SU-DHL-6 (cell line): ENCODE results near the gene DENND1B.

Experiments used
- H2AFZ ChIP-seq: fragments of 200-600 bp; sonication (generic); 2 replicates; pipeline ENCODE4 v1.6.1; 2014; ENCODE audit warnings: low read depth, mild to moderate bottlenecking, moderate library complexity, mixed read lengths, antibody characterized with exemption, low read length; ENCODE audit not compliant: severe bottlenecking
- H3F3A ChIP-seq: fragments of 200-600 bp; shearing (Covaris generic); 2 replicates; pipeline ENCODE4 v1.6.0; 2016; ENCODE audit warnings: antibody characterized with exemption, mild to moderate bottlenecking; ENCODE audit not compliant: insufficient read depth
- H3K27ac ChIP-seq: fragments of 200-600 bp; sonication (generic); 2 replicates; pipeline ENCODE4 v1.5.1; 2016; ENCODE audit warnings: low read depth, mild to moderate bottlenecking, low read length, moderate library complexity, mixed read lengths
- H3K27me3 ChIP-seq: fragments of 200-600 bp; sonication (generic), shearing (Covaris generic); 2 replicates; pipeline ENCODE4 v1.6.0; 2014; ENCODE audit warnings: mild to moderate bottlenecking, low read length
- H3K36me3 ChIP-seq: fragments of 200-600 bp; sonication (generic); 2 replicates; pipeline ENCODE4 v1.6.1; 2014; ENCODE audit warnings: mild to moderate bottlenecking, low read length, mixed read lengths
- H3K4me2 ChIP-seq: fragments of 300-600, 200-600 bp; shearing (Covaris generic), sonication (generic); 2 replicates; pipeline ENCODE4 v1.6.0; 2014; ENCODE audit warnings: low read length, low read depth, mild to moderate bottlenecking; ENCODE audit not compliant: poor library complexity, severe bottlenecking
- H3K4me3 ChIP-seq: fragments of 200-600 bp; sonication (generic); 2 replicates; pipeline ENCODE4 v1.5.1; 2014; ENCODE audit warnings: antibody characterized with exemption, low read length, mild to moderate bottlenecking, mixed read lengths; ENCODE audit not compliant: insufficient read depth, poor library complexity, severe bottlenecking
- H3K79me2 ChIP-seq: fragments of 200-600 bp; sonication (generic); 2 replicates; pipeline ENCODE4 v1.6.1; 2014; ENCODE audit warnings: mild to moderate bottlenecking, low read length, moderate library complexity; ENCODE audit not compliant: insufficient read depth
- H3K9ac ChIP-seq: fragments of 200-600 bp; sonication (generic); 2 replicates; pipeline ENCODE4 v1.7.0; 2014; ENCODE audit warnings: mild to moderate bottlenecking, low read length
- H3K9me2 ChIP-seq: fragments of 200-600 bp; sonication (generic); replicated peaks from 2 replicates; pipeline ENCODE4 v1.6.1; 2014; ENCODE audit warnings: low read length; ENCODE audit not compliant: insufficient read depth
- H3K9me3 ChIP-seq: fragments of 200-600 bp; sonication (generic); 2 replicates; pipeline ENCODE4 v1.6.1; 2014; ENCODE audit warnings: low read length, mixed read lengths; ENCODE audit not compliant: insufficient read depth
- H4K20me1 ChIP-seq: fragments of 200-600 bp; sonication (generic); 2 replicates; pipeline ENCODE4 v1.6.1; 2014; ENCODE audit warnings: low read depth, mild to moderate bottlenecking, antibody characterized with exemption, low read length, moderate library complexity, mixed read lengths
- EZH2phosphoT487 ChIP-seq: fragments of 200-600 bp; sonication (generic), shearing (Covaris generic); conservative IDR thresholded peaks from 2 replicates; pipeline ENCODE4 v1.6.1; 2018; ENCODE audit warnings: mild to moderate bottlenecking, antibody characterized with exemption, low read length, moderate library complexity, mixed read lengths
- TF ChIP-seq, protein P1 (sequence below): fragments of 200-600 bp; sonication (generic); IDR thresholded peaks from one replicate; pipeline ENCODE4 v1.5.1; 2017; ENCODE audit warnings: antibody characterized with exemption, mild to moderate bottlenecking, low read length, moderate library complexity; ENCODE audit not compliant: insufficient read depth, poor library complexity, severe bottlenecking

The DENND1B gene

DNA sequence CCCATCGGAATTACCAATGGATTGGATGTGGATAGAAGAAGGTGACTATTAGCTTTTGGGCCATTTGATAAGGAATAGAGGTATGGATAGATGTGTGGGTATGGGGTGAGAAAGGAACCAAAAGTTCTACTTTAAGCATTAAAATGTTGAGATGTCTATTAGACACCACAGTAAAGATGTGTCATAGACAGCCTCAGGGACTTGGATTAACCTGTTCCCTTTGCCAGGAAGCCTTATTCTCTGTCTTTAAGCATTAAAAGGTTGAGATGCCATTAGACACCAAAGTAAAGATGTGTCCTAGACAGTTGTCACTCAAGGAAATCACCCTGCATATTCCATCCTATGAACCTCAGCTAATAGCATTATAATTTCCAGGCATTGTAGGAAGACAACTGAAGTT is 11.0 kb upstream of the DENND1B start:
- Histone ChIP-seq H3K27me3 (no peaks in the 10 kb centered on the region), H3K4me2 (no peak overlapping the region)

DNA sequence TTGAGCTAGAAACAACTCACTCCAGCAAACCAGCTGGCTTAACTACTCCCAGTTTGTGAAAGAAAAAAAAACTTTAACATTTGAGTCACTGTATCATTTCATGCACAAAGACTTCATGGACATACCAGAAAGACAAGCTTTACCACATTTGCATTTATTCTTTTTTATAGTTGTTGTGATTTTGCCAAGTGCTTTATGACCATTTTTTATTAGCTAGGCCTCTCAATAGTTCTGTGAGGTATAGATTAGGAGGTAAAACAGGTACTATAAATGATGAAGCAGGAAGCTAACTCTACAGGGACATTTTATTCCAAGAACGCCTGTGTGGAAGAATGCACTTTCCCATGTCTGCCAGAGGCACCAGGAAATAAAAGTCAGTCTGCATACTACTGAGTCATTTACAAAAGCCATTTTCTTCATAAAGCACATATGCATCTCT is 8.2 kb upstream of the DENND1B start:
- Histone ChIP-seq H3K9ac (no peak overlapping the region), H3K4me3 (no peak overlapping the region), H3F3A (no peaks in the 10 kb centered on the region), H4K20me1 (no peaks in the 10 kb centered on the region), H3K27ac (no peak overlapping the region), H3K79me2 (no peaks in the 10 kb centered on the region), H3K9me2 (no peaks in the 10 kb centered on the region), H3K27me3 (no peaks in the 10 kb centered on the region), H2AFZ (no peak overlapping the region), H3K36me3 (peaks cover 7% of the 10 kb centered on the region; the same call in 1 of the 2 replicates), H3K4me2 (no peak overlapping the region), H3K9me3 (peaks cover 4% of the 10 kb centered on the region; the same call in 1 of the 2 replicates)
- TF ChIP-seq EZH2phosphoT487, result no peak
- TF ChIP-seq, protein P1, sequence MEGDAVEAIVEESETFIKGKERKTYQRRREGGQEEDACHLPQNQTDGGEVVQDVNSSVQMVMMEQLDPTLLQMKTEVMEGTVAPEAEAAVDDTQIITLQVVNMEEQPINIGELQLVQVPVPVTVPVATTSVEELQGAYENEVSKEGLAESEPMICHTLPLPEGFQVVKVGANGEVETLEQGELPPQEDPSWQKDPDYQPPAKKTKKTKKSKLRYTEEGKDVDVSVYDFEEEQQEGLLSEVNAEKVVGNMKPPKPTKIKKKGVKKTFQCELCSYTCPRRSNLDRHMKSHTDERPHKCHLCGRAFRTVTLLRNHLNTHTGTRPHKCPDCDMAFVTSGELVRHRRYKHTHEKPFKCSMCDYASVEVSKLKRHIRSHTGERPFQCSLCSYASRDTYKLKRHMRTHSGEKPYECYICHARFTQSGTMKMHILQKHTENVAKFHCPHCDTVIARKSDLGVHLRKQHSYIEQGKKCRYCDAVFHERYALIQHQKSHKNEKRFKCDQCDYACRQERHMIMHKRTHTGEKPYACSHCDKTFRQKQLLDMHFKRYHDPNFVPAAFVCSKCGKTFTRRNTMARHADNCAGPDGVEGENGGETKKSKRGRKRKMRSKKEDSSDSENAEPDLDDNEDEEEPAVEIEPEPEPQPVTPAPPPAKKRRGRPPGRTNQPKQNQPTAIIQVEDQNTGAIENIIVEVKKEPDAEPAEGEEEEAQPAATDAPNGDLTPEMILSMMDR, result no peak

More for the DNA sequence above, 11.0 kb upstream of the DENND1B start:
- Histone ChIP-seq H3F3A (no peaks in the 10 kb centered on the region), H3K27ac (no peak overlapping the region), H3K79me2 (no peaks in the 10 kb centered on the region), H3K9me3 (no peaks in the 10 kb centered on the region), H3K4me3 (no peak overlapping the region), H3K36me3 (no peaks in the 10 kb centered on the region), H3K9ac (no peak overlapping the region), H4K20me1 (no peaks in the 10 kb centered on the region), H3K9me2 (no peaks in the 10 kb centered on the region), H2AFZ (no peak overlapping the region)
- no peak for TF ChIP-seq EZH2phosphoT487
- TF ChIP-seq, protein P1, result no peak

DNA sequence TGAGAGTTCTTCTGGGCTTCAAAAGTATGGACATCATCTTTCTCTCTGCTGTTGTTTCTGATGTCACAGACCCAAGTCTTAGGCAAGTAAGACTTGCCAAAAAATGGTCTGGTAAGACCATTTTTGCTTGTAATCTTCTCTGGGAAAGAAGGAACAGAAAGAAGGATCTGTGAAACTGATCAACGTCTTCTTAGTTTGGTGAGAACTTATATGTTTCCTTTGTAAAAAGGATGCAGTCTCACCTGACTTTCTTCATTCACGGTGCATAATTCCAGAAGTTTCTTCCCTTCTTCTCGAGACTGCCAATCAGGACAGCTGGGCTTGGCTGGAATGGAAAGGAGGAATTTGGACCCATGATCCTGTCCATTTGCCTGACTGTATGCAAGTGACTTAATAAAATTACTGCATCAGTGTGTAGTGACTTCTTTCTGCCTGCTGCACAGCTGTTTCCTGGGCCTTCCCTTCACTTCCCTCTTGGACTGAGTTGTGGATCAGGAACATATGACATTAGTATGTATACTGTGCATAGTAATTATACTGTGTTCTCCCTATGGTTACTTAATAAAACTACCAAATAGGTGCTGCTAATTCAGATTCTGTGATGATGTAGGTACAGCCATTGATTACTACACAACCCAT is 7.6 kb upstream of the DENND1B start:
- no peak overlapping the region for H3K4me3 ChIP-seq
- no peaks in the 10 kb centered on the region for H3K9me2 ChIP-seq
- no peak overlapping the region for H3K9ac ChIP-seq
- H3K36me3 ChIP-seq, result peaks cover 7% of the 10 kb centered on the region; the same call in 1 of the 2 replicates
- TF ChIP-seq, protein P1, result no peak
- TF ChIP-seq EZH2phosphoT487, result no peak
- H2AFZ ChIP-seq, result no peak overlapping the region
- no peak overlapping the region for H3K27ac ChIP-seq
- no peaks in the 10 kb centered on the region for H3K27me3 ChIP-seq
- no peaks in the 10 kb centered on the region; the same call in 1 of the 2 replicates for H3F3A ChIP-seq
- H3K9me3 ChIP-seq, result peaks cover 4% of the 10 kb centered on the region; the same call in 1 of the 2 replicates
- H3K4me2 ChIP-seq, result no peak overlapping the region
- no peaks in the 10 kb centered on the region for H4K20me1 ChIP-seq
- H3K79me2 ChIP-seq, result no peaks in the 10 kb centered on the region
